Ishikawa (cell line): ENCODE data around the gene TBC1D9.

Experiments
- CREB1 ChIP-seq: IDR thresholded peaks from 2 replicates; pipeline ENCODE4 v1.6.1; 2012; ENCODE audit warnings: low read depth
- FOXM1 ChIP-seq: IDR thresholded peaks from 2 replicates; pipeline ENCODE4 v1.6.1; 2012; ENCODE audit warnings: low read depth, borderline replicate concordance
- TEAD4 ChIP-seq: IDR thresholded peaks from 2 replicates; pipeline ENCODE4 v1.6.1; 2012

GRCh38 chr4:140617499-140618248, 138.5 kb downstream of the TBC1D9 start:
- no peak for TF ChIP-seq TEAD4
- no peak for TF ChIP-seq FOXM1
- no peak for TF ChIP-seq CREB1
